ENCODE data around the gene AKAP8.
"Not testable (repeated sequence)": the region's sequence is repeated elsewhere in the genome, so short reads cannot be mapped to it uniquely, and the experiment has no call there.

Gene AKAP8

GRCh38 chr19:15421721-15422260 lies 42.2 kb upstream of the AKAP8 start:
- Histone ChIP-seq H3K4me3 (ENCODE audit: extremely low read depth, insufficient read depth, low read length, poor library complexity, severe bottlenecking) (no peak overlapping the region), H3K27ac (ENCODE audit: low read depth, low read length, severe bottlenecking) (no peak overlapping the region), H3K4me1 (ENCODE audit: control insufficient read depth, insufficient read depth, low read length, poor library complexity, severe bottlenecking) (peaks cover 6% of the 10 kb centered on the region), H3K36me3 (ENCODE audit: control insufficient read depth, insufficient read depth, low read length) (peaks cover 62% of the 10 kb centered on the region), H3K9me3 (ENCODE audit: control insufficient read depth, low read length) (no peaks in the 10 kb centered on the region)
- WGBS, 2 experiments (ENCODE audit: insufficient coverage in 2 of 2) = 94 to 97% methylated on average over 10 to 12 of the region's 15 CpGs

DNA sequence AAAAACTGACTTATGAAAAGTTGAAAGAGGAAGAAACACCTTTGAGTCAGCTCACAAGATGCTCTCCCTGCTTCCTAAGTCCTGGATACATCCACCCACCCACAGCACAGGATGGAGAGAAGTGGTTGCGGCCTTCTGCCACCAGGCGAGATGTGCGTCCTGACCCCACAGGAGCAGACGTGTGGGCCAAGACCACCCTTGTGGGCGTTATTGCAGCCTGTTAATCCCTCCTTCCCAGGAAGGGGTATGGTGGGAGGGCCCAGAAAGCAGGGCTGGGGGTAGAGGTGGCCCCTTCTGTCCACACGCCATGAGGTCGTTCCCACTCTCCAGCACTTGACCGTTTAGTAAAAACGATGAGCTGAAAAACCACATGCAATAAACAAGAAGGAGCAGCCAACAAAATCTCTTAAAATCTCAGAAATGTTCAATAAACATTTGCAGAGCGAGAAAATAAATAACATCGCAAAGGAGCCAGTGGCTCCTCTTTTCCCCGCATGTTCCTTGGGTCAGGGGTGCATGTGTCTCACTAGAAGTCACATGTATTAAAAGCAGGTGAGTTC lies 41.6 kb upstream of the AKAP8 start:
- WGBS, 2 experiments (ENCODE audit: insufficient coverage in 2 of 2) = 95 to 100% methylated on average over 5 of the region's 12 CpGs
- H3K27ac ChIP-seq (ENCODE audit: low read depth, low read length, severe bottlenecking) = no peak overlapping the region
- no peaks in the 10 kb centered on the region for H3K9me3 ChIP-seq (ENCODE audit: control insufficient read depth, low read length)
- H3K4me1 ChIP-seq (ENCODE audit: control insufficient read depth, insufficient read depth, low read length, poor library complexity, severe bottlenecking) = peaks cover 7% of the 10 kb centered on the region
- no peak overlapping the region for H3K4me3 ChIP-seq (ENCODE audit: extremely low read depth, insufficient read depth, low read length, poor library complexity, severe bottlenecking)
- H3K36me3 ChIP-seq (ENCODE audit: control insufficient read depth, insufficient read depth, low read length) = peaks cover 62% of the 10 kb centered on the region

GRCh38 chr19:15419413-15420025 lies 39.9 kb upstream of the AKAP8 start:
- 72 to 80% methylated on average over 11 of the region's 16 CpGs for WGBS, 2 experiments (ENCODE audit: insufficient coverage in 2 of 2)
- H3K4me3 ChIP-seq (ENCODE audit: extremely low read depth, insufficient read depth, low read length, poor library complexity, severe bottlenecking) = no peak overlapping the region
- H3K36me3 ChIP-seq (ENCODE audit: control insufficient read depth, insufficient read depth, low read length) = peaks cover 63% of the 10 kb centered on the region
- no peaks in the 10 kb centered on the region for H3K9me3 ChIP-seq (ENCODE audit: control insufficient read depth, low read length)
- H3K4me1 ChIP-seq (ENCODE audit: control insufficient read depth, insufficient read depth, low read length, poor library complexity, severe bottlenecking) = peaks cover 7% of the 10 kb centered on the region
- H3K27ac ChIP-seq (ENCODE audit: low read depth, low read length, severe bottlenecking) = no peak overlapping the region

- Histone ChIP-seq H3K27ac (ENCODE audit: low read depth, low read length, severe bottlenecking) (peak within 1 kb of the TSS; percentile 84), H3K36me3 (ENCODE audit: control insufficient read depth, insufficient read depth, low read length) (peaks cover 56% of the 10 kb centered on the region)
- 1% methylated on average over 54 to 61 of the region's 61 CpGs for WGBS, 2 experiments (ENCODE audit: insufficient coverage in 2 of 2)
These were observed 39.2 kb upstream of the AKAP8 start, which contains the start of gene AKAP8L for GRCh38 chr19:15418579-15419412. Gene AKAP8L, minus strand, starts transcription at chr19:15418988. Its CDS starts 65 bp downstream, at chr19:15418923.

DNA sequence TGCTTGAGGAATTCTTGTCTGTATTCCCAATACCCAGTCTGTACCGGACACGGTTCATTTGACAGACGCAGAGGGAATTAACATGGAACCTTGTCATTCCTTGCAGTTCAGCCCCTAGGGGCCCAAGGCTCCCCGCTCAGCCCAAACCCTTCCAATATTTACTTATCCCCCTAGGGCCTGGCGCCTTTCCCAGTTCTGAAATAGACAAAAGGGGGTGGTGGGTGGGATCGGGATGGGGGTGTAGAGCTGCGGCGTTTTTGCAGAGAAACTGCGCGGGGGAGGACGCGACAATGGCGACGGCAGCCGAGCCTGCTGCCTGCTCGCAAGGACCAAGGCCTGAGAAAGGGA lies 38.6 kb upstream of the AKAP8 start:
- peak overlapping the region; percentile 84 for H3K27ac ChIP-seq (ENCODE audit: low read depth, low read length, severe bottlenecking)
- no peaks in the 10 kb centered on the region for H3K9me3 ChIP-seq (ENCODE audit: control insufficient read depth, low read length)
- peaks cover 55% of the 10 kb centered on the region for H3K36me3 ChIP-seq (ENCODE audit: control insufficient read depth, insufficient read depth, low read length)
- WGBS, 2 experiments (ENCODE audit: insufficient coverage in 2 of 2) = 0% methylated on average over 12 to 14 of the region's 16 CpGs
- H3K4me1 ChIP-seq (ENCODE audit: control insufficient read depth, insufficient read depth, low read length, poor library complexity, severe bottlenecking) = peaks cover 8% of the 10 kb centered on the region
- H3K4me3 ChIP-seq (ENCODE audit: extremely low read depth, insufficient read depth, low read length, poor library complexity, severe bottlenecking) = peak overlapping the region; percentile 98

More at GRCh38 chr19:15418579-15419412, 39.2 kb upstream of the AKAP8 start, which contains the start of gene AKAP8L:
- H3K9me3 ChIP-seq (ENCODE audit: control insufficient read depth, low read length) = no peaks in the 10 kb centered on the region
- peaks cover 7% of the 10 kb centered on the region for H3K4me1 ChIP-seq (ENCODE audit: control insufficient read depth, insufficient read depth, low read length, poor library complexity, severe bottlenecking)
- peak within 1 kb of the TSS; percentile 98 for H3K4me3 ChIP-seq (ENCODE audit: extremely low read depth, insufficient read depth, low read length, poor library complexity, severe bottlenecking)

GRCh38 chr19:15417699-15418098 lies 38.1 kb upstream of the AKAP8 start:
- H3K36me3 ChIP-seq (ENCODE audit: control insufficient read depth, insufficient read depth, low read length) = peaks cover 55% of the 10 kb centered on the region
- peak overlapping the region; percentile 84 for H3K27ac ChIP-seq (ENCODE audit: low read depth, low read length, severe bottlenecking)
- WGBS, 2 experiments (ENCODE audit: insufficient coverage in 2 of 2) = 27 to 40% methylated on average over 8 to 9 of the region's 9 CpGs
- H3K9me3 ChIP-seq (ENCODE audit: control insufficient read depth, low read length) = no peaks in the 10 kb centered on the region
- H3K4me3 ChIP-seq (ENCODE audit: extremely low read depth, insufficient read depth, low read length, poor library complexity, severe bottlenecking) = peak overlapping the region; percentile 98
- peaks cover 11% of the 10 kb centered on the region for H3K4me1 ChIP-seq (ENCODE audit: control insufficient read depth, insufficient read depth, low read length, poor library complexity, severe bottlenecking)

DNA sequence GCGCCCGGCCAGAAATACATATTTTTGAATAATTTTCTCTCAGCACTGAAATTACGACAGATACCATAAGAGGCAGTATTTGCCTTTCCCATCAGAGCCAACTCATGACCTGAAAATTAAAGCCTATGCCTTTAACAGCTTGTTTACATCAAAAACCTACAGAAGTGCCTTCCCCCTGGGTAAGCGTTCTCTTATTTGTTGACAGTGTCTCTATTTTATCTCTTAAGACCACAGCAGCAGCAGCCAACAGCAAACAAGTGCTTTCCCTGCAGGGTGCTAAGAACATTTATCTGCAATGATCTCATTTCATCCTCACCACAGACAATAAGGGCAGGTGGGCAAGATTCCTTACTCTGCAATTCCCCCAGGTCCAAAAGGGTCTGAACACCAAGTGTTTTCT lies 33.2 kb upstream of the AKAP8 start:
- Histone ChIP-seq H3K4me3 (ENCODE audit: extremely low read depth, insufficient read depth, low read length, poor library complexity, severe bottlenecking) (no peak overlapping the region), H3K4me1 (ENCODE audit: control insufficient read depth, insufficient read depth, low read length, poor library complexity, severe bottlenecking) (peaks cover 11% of the 10 kb centered on the region), H3K27ac (ENCODE audit: low read depth, low read length, severe bottlenecking) (no peak overlapping the region), H3K36me3 (ENCODE audit: control insufficient read depth, insufficient read depth, low read length) (peaks cover 67% of the 10 kb centered on the region), H3K9me3 (ENCODE audit: control insufficient read depth, low read length) (no peaks in the 10 kb centered on the region)
- WGBS, 2 experiments (ENCODE audit: insufficient coverage in 2 of 2) = 95 to 96% methylated on average over 4 of the region's 4 CpGs

DNA sequence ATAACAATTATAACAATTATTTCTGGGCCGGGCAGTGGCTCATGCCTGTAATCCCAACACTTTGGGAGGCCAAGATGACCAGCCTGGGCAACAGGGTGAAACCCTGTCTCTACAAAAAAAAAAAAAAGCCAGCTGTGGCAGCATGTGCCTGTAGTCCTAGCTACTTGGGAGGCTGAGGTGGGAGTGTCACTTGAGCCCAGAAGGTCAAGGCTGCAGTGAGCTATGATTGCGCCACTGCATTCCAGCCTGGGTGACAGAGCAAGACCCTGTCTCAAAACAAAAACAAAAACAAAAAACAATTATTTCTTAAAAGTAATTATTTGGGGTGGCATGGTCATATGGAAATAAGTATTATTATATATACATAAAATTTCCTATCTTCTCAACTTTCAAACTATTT lies 31.8 kb upstream of the AKAP8 start:
- peaks cover 66% of the 10 kb centered on the region for H3K36me3 ChIP-seq (ENCODE audit: control insufficient read depth, insufficient read depth, low read length)
- not testable (repeated sequence) for H3K4me1 ChIP-seq (ENCODE audit: control insufficient read depth, insufficient read depth, low read length, poor library complexity, severe bottlenecking); H3K4me3 ChIP-seq (ENCODE audit: extremely low read depth, insufficient read depth, low read length, poor library complexity, severe bottlenecking); H3K27ac ChIP-seq (ENCODE audit: low read depth, low read length, severe bottlenecking); H3K9me3 ChIP-seq (ENCODE audit: control insufficient read depth, low read length)
- WGBS, 2 experiments (ENCODE audit: insufficient coverage in 2 of 2) = no CpG with 5 or more reads among the region's 2 CpGs

DNA sequence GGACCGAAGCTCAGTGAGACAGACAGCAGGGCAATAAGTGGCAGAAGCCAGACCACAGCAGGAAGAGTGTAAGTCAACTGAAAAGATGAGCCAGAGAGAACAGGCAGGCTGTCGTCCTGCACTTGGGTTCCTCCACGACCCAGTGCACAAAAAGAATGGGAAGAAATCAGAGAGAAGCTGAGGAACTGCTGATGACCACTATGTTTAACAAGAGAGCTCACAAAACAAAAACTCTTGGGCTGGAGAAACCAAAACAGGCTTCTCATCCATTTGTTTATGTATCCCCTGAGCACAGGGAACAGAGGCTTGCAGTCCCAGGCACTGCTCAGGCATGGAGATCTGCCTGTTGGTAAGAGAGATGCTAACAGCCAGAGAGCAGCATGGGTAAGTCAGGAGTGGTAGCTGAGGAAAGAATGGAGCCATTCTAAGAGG lies 25.2 kb upstream of the AKAP8 start:
- WGBS, 2 experiments (ENCODE audit: insufficient coverage in 2 of 2) = 81 to 88% methylated on average over 3 of the region's 3 CpGs
- Histone ChIP-seq H3K27ac (ENCODE audit: low read depth, low read length, severe bottlenecking) (no peak overlapping the region), H3K4me3 (ENCODE audit: extremely low read depth, insufficient read depth, low read length, poor library complexity, severe bottlenecking) (no peak overlapping the region), H3K36me3 (ENCODE audit: control insufficient read depth, insufficient read depth, low read length) (peaks cover 77% of the 10 kb centered on the region), H3K4me1 (ENCODE audit: control insufficient read depth, insufficient read depth, low read length, poor library complexity, severe bottlenecking) (peaks cover 5% of the 10 kb centered on the region), H3K9me3 (ENCODE audit: control insufficient read depth, low read length) (no peaks in the 10 kb centered on the region)

DNA sequence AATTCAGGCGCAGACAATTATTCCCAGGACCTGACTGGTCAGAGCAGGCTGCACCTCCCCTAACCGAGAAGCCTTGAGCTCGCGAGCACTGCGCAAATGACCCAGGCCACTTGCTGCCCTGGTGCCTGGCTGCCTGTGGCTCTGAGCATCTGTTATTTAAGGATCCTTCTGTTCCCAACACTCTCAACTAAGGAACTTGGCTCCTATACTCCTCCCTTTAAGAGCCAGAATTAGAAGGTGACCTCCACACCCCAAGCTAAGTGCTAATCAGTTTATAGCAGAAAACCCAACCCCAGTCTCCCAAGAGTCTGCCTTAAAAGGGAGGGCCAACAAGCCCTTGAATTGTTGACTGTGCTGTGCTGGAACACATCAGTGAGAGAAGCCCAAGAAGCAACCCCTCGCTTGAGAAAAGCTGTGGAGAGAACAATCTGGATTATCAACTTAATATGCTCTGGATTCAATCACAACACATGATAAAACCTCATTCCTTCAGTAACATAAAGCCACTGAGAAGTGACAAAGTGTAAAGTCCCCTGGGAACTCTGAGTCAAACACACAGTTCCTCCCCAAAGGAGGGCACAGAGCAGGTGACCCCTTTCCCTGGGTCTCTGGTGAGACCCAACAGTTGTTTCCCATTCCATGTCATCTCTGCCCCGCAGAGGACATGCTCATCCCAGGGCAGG lies 24.7 kb upstream of the AKAP8 start:
- 98 to 100% methylated on average over 6 of the region's 7 CpGs for WGBS, 2 experiments (ENCODE audit: insufficient coverage in 2 of 2)
- Histone ChIP-seq H3K4me1 (ENCODE audit: control insufficient read depth, insufficient read depth, low read length, poor library complexity, severe bottlenecking) (peaks cover 5% of the 10 kb centered on the region), H3K4me3 (ENCODE audit: extremely low read depth, insufficient read depth, low read length, poor library complexity, severe bottlenecking) (no peak overlapping the region), H3K9me3 (ENCODE audit: control insufficient read depth, low read length) (no peaks in the 10 kb centered on the region), H3K27ac (ENCODE audit: low read depth, low read length, severe bottlenecking) (no peak overlapping the region), H3K36me3 (ENCODE audit: control insufficient read depth, insufficient read depth, low read length) (peaks cover 77% of the 10 kb centered on the region)
